Peyer's patch (tissue), 4 donors: Measurements from ENCODE around the gene HIBCH.

Source experiments
- POLR2A ChIP-seq, 2 donors: fragments of 450-650 bp; IDR thresholded peaks; one replicate each; pipeline ENCODE4 v1.5.1; 2017; ENCODE audit warnings: antibody characterized with exemption in 2 of 2, mild to moderate bottlenecking in 2 of 2, moderate library complexity in 2 of 2
- TF ChIP-seq, protein P1 (sequence below), 6 experiments: fragments of 450-650 bp in 4 of 6; fragments of 200-600 bp in 2 of 6; sonication (generic) in 1 of 6; IDR thresholded peaks; one replicate each; pipeline ENCODE4 v1.5.1; 2017 to 2019; ENCODE audit warnings: antibody characterized with exemption in 6 of 6, mild to moderate bottlenecking in 3 of 6, moderate library complexity in 1 of 6

DNA sequence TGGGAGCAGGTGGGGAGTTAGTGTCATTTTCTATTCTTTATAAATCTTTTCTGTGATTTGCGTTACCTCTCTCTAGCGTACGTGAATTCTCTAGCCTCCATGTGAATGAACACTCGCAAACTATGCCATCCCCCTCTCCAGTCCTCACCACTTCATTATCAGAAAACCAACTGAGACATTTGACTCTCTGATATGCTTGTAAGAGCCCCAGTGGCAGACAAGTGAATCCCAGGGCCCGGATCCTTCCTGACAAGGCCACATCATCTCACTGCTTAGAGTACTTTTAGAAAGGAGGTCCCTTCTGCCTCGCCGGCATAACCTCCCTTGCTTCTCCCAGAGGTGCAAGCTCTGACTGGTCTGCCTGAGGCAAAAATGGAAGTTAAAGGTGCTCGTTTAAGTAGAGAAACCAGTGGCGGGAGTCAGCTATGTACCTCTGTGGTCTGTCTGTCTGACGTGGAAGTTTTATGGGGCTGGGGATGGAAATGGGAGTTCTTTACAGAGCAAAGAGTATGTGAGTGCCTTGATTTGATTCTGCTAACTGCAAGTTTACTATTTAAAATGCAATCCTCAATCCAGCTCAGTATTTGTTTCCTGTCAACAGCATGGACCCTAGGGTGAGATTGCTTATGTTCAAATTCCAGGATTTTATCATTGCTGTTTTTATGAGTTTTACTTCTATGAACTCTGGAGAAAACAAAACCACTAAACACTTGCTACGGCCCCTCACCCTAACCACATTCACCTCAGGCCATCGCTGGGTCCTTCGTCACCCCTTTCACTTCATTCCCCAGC is 142.2 kb downstream of the HIBCH start:
- TF ChIP-seq, protein P1, sequence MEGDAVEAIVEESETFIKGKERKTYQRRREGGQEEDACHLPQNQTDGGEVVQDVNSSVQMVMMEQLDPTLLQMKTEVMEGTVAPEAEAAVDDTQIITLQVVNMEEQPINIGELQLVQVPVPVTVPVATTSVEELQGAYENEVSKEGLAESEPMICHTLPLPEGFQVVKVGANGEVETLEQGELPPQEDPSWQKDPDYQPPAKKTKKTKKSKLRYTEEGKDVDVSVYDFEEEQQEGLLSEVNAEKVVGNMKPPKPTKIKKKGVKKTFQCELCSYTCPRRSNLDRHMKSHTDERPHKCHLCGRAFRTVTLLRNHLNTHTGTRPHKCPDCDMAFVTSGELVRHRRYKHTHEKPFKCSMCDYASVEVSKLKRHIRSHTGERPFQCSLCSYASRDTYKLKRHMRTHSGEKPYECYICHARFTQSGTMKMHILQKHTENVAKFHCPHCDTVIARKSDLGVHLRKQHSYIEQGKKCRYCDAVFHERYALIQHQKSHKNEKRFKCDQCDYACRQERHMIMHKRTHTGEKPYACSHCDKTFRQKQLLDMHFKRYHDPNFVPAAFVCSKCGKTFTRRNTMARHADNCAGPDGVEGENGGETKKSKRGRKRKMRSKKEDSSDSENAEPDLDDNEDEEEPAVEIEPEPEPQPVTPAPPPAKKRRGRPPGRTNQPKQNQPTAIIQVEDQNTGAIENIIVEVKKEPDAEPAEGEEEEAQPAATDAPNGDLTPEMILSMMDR (IDR thresholded peaks at IDR 0.05): no peak
- TF ChIP-seq POLR2A (IDR thresholded peaks at IDR 0.05): no peak
